ENCODE results near the gene SLC35A3. TPM values are rescaled to one million over a fixed set of nuclear protein-coding genes. Genes with fewer than 3 reads are reported as not detected.

Gene SLC35A3
- total RNA-seq, 1 donor from 2014 or later = 26.7 TPM

DNA sequence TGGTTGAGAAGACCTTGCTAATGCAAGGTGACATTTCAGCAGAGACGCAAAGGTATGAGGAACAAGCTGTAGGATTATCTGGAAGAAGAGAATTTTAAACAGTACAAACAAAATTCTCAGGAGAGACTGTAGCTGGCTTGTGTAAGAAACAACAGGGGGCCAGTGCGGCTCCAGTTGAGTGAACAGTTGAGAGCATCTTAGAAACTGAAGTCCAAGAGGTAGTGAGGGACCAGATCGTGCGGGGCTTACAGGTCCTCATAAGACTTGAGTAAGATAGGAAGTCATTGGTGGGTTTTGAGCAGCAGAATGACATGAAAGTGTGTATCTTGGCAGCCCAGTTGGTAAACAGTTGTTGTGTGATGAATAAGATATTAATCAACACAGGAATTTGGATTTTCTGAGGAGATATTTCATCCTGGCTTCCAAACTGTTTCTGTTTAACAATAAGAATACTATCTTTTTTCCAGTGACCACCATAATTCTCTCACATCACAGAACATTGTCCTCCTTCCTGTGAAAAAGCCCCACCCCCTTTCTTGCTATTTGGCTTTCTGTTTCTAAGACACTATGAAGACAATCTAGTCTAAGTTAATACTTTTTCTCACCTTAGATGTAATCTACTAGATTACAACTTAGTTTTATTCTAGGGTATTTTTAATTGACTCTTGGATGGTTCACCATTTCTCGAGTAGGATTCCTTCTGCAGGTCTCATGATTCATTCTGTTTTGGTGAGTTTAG lies 100.6 kb downstream of the SLC35A3 start:
- no peak overlapping the region for H3K27ac Mint-ChIP-seq
- H3K4me1 Mint-ChIP-seq (ENCODE audit: unreplicated experiment) = no peaks in the 10 kb centered on the region
- H3K27me3 Mint-ChIP-seq = no peaks in the 10 kb centered on the region
- H3K36me3 Mint-ChIP-seq = peaks cover 48% of the 10 kb centered on the region
- no peak for DNase-seq (ENCODE audit: extremely low spot score, unreplicated experiment)
- H3K4me3 Mint-ChIP-seq = no peak overlapping the region
- TF ChIP-seq, protein P1, sequence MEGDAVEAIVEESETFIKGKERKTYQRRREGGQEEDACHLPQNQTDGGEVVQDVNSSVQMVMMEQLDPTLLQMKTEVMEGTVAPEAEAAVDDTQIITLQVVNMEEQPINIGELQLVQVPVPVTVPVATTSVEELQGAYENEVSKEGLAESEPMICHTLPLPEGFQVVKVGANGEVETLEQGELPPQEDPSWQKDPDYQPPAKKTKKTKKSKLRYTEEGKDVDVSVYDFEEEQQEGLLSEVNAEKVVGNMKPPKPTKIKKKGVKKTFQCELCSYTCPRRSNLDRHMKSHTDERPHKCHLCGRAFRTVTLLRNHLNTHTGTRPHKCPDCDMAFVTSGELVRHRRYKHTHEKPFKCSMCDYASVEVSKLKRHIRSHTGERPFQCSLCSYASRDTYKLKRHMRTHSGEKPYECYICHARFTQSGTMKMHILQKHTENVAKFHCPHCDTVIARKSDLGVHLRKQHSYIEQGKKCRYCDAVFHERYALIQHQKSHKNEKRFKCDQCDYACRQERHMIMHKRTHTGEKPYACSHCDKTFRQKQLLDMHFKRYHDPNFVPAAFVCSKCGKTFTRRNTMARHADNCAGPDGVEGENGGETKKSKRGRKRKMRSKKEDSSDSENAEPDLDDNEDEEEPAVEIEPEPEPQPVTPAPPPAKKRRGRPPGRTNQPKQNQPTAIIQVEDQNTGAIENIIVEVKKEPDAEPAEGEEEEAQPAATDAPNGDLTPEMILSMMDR (conservative IDR thresholded peaks at IDR 0.05) = no peak
- no peaks in the 10 kb centered on the region for H3K9me3 Mint-ChIP-seq

DNA sequence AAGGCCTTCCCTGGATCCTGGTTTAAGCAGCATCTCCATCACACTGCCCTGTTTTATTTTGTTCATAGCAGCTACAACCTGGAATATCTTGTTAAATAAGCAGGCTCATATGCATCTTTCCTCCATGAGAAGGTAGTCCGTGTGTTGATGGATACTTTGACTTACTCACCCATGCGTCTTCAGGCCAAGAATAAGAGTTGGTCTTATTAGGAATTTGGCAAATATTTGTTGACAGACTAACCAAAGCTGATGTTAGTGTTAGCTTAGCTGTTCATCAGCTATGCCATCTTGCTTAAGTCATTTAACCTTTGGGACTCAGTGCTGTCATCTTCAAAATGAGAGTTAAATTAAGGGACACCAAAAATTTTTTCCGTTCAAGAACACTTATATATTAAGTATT lies 103.7 kb downstream of the SLC35A3 start:
- H3K9me3 Mint-ChIP-seq = no peaks in the 10 kb centered on the region
- no peak for DNase-seq (ENCODE audit: extremely low spot score, unreplicated experiment)
- no peaks in the 10 kb centered on the region for H3K4me1 Mint-ChIP-seq (ENCODE audit: unreplicated experiment)
- no peaks in the 10 kb centered on the region for H3K27me3 Mint-ChIP-seq
- no peak overlapping the region for H3K27ac Mint-ChIP-seq
- TF ChIP-seq, protein P1 (conservative IDR thresholded peaks at IDR 0.05) = no peak
- peaks cover 39% of the 10 kb centered on the region for H3K36me3 Mint-ChIP-seq
- no peak overlapping the region for H3K4me3 Mint-ChIP-seq

DNA sequence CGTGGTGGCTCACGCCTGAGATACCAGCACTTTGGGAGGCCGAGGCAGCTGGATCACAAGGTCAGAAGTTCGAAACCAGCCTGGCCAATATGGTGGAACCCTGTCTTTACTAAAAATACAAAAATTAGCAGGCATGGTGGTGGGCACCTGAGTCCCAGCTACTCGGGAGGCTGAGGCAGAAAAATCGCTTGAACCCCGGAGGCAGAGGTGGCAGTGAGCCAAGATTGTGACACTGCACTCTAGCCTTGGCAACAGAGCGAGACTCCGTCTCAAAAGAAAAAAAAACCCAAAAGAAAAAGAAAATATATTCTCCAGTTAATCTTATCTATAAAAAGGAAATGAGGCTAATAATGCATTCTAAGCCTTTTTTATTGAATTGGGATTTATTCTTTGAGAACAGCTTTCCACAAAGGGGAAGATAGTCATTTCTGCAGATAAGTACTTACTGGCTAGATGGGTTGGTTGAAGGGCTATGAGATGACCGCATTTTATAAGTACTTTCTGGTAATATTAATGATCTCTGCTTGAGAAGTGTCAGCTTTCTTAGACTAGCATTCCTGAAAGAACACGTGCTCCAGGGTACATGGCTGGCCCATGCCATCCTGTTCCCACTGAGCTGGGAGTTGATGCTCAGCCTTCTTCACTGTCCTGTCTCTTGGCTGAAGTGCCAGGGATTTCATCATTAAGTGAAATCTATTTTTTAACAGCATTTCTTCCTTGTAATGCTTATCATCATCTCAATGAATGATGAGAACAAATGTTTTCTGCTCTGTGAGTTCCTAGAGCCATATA lies 105.0 kb downstream of the SLC35A3 start:
- DNase-seq (ENCODE audit: extremely low spot score, unreplicated experiment) = no peak
- no peak overlapping the region for H3K27ac Mint-ChIP-seq
- H3K9me3 Mint-ChIP-seq = no peaks in the 10 kb centered on the region
- H3K27me3 Mint-ChIP-seq = no peaks in the 10 kb centered on the region
- no peaks in the 10 kb centered on the region for H3K4me1 Mint-ChIP-seq (ENCODE audit: unreplicated experiment)
- H3K36me3 Mint-ChIP-seq = peaks cover 36% of the 10 kb centered on the region
- TF ChIP-seq, protein P1 (conservative IDR thresholded peaks at IDR 0.05) = no peak
- no peak overlapping the region for H3K4me3 Mint-ChIP-seq

DNA sequence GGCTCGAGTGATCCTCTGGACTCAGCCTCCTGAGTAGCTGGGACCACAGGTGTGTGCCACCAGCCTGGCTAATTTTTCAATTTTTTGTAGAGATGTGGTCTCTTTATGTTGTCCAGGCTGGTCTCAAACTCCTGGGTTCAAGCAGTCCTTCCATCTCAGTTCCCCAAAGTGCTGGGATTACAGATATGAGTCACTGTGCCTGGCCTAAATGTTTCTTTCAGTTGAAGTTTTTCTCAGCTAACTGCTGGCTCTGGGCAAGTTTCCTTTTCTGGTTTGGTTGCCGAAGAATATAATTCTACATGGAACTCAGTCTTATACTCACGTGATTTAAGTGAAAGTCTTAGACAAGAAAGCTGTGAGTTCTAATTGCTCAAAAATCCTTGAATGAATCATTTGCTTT lies 106.0 kb downstream of the SLC35A3 start:
- Mint-ChIP-seq H3K27ac (no peak overlapping the region), H3K27me3 (no peaks in the 10 kb centered on the region), H3K4me3 (no peak overlapping the region), H3K9me3 (no peaks in the 10 kb centered on the region), H3K36me3 (peaks cover 30% of the 10 kb centered on the region), H3K4me1 (ENCODE audit: unreplicated experiment) (no peaks in the 10 kb centered on the region)
- TF ChIP-seq, protein P1 (conservative IDR thresholded peaks at IDR 0.05) = no peak
- DNase-seq (ENCODE audit: extremely low spot score, unreplicated experiment) = no peak

DNA sequence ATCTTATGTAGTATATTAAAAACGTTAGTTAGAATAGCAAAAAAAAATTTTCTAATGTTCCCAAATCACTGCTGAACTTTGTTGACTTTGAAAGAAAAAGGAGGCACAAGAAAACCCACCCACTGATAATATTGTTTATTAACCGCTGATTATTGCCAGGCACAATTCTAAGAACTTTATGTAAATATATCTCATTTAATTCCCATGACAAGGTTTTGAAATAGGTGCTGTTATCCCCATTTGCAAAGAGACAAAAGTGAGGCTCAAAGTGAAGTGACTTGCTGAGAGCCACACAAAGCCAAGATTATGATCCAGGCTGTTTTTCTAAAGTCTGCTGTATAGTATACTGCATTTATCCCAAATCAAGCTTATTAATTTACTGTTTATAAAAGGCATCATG lies 106.5 kb downstream of the SLC35A3 start:
- H3K9me3 Mint-ChIP-seq = no peaks in the 10 kb centered on the region
- no peak for DNase-seq (ENCODE audit: extremely low spot score, unreplicated experiment)
- no peaks in the 10 kb centered on the region for H3K4me1 Mint-ChIP-seq (ENCODE audit: unreplicated experiment)
- no peak overlapping the region for H3K27ac Mint-ChIP-seq
- TF ChIP-seq, protein P1 (conservative IDR thresholded peaks at IDR 0.05) = no peak
- H3K27me3 Mint-ChIP-seq = no peaks in the 10 kb centered on the region
- H3K4me3 Mint-ChIP-seq = no peak overlapping the region
- peaks cover 28% of the 10 kb centered on the region for H3K36me3 Mint-ChIP-seq
